NCI-H2227 (cell line): Measurements from ENCODE around the gene RPS24.
"Not testable (repeated sequence)": the region's sequence is repeated elsewhere in the genome, so short reads cannot be mapped to it uniquely, and the experiment has no call there.

ENCODE experiments used
- DNase-seq: peaks from one replicate; lab custom pipeline; 2025; ENCODE audit not compliant: unreplicated experiment; lab: John Stamatoyannopoulos, UW

The RPS24 gene

DNA sequence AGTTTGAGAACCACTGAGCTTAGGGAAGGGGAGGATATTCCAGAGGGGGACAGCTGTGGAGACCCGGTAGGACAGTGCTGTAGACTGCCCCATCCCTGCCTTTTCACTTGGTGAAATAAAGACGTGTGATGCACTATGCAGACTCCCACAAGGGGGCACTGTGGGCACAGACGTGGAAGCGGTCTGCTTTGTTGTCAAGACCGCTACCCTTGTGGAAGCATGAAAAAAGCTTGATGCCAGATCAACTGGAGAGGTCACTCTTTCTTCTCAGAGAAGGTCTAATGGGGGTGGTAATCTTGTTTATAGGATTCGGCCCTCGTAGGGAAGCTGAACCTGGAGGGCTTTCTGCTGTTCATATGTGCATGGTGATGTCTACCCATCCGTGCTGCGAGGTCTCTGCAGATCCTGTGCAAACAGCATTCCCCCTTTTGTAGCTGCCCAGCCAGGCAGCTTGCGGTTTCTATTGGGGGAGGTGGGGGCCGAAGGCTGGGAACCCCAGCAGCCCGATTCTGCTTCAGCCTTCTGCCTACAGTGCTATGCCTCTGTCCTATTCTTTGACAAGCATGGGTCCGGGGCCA, 13.7 kb downstream of the RPS24 start:
- peak; percentile 89 for DNase-seq

DNA sequence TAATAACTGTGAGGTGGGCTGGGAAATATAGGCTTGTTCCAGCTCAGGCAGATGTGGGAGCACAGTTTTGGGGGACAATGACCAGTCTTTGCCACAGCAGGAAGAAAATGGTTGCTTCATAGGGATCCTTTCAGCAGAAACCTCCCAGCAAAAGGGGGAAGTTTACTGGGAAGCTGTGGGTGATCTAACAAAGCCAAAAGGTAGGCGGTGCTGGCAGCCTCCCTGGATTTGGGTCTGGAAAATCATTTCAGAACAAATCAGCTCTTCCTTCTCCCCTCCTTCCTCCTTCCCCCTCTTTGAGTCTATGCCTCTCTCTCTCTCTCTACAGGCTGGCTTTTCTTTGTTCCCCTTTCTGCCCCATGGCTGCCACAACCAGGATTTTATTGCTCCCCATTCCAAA, 16.2 kb downstream of the RPS24 start:
- no peak for DNase-seq

DNA sequence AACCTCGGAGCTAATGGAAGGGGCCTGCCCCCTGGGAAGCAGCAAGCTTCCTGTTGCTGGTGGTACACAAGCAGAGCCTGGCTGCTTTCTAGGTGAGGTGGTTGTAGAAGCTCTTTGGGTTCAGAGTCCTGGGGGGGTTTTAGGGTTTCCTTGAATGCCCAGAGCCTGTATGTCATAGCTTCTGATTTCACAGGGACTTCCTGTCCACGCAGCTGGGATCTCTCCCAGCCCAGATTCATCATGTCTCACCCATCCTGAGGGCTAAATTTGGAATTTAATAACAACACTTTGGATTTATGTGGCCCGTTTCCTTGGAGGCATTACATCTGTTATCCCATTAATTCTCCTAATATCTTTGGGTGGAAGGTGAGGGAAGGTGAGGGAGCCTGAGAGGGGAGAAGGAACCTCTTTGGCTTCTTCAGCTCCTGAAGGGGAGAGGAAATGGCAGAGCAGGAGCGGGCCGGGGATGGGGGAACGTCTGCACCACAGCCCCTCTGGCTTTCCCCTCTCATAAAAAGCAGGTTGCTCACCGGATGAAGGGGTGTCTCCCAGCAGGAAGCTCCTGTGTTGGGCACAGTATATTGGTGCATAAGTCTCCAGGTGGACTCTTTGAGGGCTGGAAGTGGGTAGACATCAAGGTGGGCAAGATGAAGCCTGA, 19.7 kb downstream of the RPS24 start:
- DNase-seq = no peak

DNA sequence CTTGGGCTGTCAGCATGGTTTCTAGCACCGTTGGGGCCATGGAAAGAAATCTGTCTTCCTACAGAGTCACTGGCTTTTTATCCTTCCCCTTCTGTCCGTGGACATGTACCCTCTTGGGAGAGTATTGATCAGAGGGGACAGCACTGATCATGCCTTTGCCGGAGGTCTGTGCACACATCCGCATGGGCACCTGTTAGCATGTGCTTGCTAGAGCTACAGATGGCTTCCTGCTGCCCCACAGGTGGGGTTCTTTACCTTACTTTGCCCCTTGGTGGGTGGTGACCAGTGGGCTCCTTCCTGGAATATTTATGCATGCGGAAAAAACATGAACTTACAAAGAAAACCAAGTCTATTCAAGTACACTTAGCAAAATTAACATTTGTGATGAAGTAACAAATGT, 24.9 kb downstream of the RPS24 start:
- no peak for DNase-seq

DNA sequence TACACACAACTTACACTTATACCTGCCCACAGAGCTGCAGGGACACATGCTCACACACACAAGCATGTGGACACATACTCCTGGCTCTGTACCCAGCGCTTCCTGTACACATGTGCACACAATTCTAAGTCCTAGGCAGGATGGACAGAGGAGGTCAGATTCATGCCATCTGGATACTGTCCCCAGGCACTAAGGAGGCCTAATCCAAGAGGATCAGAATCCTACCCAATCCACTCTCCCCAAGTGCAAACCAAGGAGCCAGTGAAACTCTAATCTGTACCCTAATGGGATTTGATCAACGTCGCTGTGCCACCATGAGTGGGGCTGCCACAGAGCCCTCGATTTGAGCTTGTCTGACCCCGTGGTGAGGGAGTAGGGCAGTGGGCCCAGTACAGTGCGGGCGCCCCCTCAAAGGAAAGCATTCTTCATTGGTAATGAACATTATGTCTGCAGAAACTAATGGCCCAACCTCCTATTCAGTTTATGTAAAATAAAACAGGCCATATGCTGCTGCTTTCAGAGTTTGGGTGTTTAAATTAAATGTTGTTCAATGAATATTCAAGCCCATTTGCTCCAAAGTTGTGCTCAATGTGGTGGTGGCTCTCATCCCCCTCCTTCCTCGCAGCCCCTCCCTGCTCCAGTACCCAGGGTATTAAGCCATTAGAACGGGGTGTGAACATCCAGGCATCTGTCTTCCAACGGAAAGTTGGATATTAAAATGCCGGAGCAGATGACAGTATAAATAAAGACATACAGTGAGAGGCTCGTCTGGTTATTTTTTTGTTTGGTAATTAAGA, 26.4 kb downstream of the RPS24 start:
- no peak for DNase-seq

DNA sequence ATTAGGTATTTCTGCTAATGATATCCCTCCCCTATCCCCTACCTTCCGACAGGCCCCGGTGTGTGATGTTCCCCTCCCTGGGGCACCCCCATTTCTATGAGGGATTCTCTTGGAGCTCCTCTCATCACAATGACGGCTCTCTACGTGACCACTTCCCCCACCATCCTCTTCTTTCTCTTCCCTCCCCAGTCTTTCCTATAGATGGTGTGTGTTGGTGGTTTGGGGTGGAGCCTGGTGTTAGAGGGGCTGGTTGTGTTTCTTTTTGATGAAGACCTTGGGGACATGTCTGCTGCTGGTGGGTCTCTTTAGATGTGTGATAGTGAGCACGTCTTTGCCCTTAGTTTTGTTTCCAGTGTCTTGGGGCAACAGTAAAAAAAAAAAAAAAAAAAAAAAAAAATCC, 28.6 kb downstream of the RPS24 start:
- DNase-seq = no peak

DNA sequence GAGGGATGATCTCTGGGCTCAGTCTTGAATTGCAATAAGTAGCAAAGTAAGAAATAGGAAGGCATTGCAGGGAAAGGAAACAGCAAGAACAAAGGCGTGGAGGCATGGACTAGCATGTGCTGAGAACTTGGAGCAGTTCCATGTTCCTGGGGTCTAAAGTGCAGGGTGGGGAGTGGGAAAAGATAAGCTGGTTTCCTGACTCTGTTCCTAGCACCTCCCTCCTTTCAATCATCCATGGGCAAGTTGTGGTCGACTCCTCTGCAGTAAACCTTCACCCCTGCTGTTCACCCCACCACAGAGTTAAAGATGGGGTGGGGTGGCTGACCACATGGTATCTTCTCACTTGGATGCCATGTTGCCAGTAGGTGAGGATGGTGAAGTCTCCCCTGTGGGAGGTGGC, 29.6 kb downstream of the RPS24 start:
- no peak for DNase-seq

DNA sequence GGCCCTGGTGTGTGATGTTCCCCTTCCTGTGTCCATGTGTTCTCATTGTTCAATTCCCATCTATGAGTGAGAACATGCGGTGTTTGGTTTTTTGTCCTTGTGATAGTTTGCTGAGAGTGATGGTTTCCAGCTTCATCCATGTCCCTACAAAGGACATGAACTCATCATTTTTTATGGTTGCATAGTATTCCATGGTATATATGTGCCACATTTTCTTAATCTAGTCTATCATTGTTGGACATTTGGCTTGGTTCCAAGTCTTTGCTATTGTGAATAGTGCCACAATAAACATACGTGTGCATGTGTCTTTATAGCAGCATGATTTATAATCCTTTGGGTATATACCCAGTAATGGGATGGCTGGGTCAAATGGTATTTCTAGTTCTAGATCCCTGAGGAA, 31.3 kb downstream of the RPS24 start:
- DNase-seq = not testable (repeated sequence)

DNA sequence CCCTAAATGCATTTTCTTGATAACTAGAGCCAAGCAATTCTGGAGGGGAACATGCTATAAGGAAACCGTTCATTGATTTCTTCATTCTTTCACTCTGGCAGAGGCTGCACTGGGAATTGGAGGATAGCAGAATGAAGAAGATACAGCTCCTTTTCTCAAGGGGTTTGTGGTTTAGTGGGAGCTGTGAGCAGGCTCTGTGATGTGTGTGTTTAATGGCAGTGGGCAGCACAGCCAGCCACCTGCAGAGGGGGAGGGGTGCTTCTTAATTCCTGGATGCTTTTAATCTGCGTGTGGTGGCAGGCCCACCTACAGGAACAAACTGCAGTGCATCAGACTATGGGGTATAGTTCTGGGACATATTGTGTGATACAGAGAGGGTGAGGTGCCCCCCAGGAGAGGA, 31.9 kb downstream of the RPS24 start:
- DNase-seq = no peak

DNA sequence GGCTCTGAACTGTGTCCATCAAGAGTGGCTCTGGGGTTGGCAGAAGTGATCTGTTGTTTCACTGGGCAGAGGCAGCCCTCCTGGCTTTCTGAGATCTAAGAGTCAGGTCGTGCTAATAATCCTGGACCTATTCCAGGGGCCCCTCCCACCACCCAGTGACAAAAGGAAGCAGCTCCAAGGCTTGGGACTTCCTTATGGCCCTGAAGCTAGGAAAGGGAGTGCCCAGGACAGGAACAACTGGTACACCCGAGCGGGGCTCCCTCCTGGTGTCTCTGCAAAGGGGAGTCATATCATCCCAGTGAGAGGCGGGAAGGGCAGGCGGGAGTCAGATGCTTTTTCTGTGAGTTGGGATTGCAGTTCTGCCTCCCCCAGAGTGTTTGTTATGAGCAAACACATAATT, 32.3 kb downstream of the RPS24 start:
- DNase-seq = no peak

DNA sequence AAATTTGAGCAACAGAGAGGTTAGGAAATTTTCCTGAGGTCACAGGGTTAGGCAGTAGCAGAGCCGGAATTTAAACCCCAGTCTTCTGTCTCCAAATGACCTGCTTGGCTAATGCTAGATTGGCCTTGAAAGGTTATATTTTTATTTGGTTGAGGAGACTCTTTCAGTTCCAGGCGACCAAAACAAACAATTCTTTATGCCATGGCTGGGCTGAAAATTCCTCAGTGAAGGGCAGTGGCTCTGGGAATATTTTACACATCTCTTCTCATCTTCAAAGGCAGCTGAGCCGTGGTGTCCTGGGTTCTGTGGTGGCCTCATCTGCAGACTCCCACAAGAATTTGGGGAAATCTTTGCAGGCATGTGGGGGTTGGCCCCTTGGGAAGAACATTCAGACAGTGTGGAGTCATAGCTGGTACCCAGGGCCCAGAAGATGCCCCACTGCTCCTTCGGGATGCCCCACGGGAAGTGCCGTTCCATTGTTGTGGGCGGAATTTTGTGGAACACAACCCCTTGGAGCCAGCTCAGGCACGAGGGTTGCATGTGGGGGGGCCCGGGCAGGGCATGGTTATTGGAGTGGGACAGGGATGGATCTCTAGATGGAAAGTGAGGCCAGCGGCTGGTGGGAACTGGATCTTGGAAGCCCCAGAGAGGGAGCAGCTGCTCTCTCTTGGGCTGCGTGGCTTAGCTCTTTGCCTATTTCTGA, 33.2 kb downstream of the RPS24 start:
- DNase-seq = no peak

DNA sequence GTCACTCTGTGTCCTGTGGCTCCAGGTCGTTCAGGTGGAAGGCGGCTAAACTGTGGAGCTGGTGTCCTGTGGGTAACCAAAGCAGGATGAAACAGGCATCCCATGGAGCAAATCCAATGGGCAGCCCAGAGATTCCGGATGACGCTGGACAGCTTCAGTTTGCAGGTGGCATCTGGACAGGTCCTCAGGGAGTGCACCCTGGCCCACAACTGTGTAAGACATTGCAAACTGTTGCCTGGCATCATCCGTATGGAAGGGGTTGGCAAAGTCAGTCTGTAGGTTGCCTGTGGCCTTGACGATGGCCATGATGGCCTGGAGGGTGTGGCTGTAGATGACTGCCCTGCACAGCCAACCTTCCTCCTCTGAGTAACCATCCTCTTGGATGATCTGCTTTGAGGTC, 35.5 kb downstream of the RPS24 start:
- DNase-seq = no peak

DNA sequence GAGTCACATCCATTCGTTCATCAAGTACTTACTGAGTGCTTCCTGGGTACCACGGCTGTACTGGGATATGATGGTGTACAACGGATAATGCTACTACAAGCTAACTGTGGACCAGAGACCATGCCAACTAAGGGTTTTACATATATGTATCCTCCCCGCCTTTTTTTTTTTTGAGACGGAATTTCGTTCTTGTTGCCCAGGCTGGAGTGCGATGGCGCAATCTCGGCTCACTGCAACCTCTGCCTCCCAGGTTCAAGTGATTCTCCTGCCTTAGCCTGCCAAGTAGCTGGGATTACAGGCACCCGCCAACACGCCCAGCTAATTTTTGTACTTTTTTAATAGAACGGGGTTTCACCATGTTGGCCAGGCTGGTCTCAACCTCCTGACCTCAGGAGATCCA, 36.4 kb downstream of the RPS24 start:
- DNase-seq = not testable (repeated sequence)

DNA sequence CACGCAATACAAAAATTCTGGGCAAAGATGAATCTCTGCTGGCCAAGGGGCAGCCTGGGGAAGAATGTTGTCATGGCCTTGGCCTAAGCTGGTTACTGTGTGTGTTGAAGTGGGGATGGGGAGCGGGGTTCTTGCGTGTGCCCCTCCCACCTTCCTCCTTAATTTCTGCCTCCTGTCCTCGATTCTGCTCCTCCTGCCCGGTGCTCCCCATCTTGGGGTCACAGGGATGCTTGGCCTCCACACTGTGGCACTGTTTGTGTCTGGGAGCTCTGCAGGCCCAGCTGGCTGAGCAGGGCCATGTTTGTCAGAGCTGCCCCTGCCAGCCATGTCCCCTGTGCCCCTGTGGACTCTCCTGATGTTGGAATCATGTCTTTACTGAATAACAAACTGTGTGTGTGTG, 37.1 kb downstream of the RPS24 start:
- DNase-seq = no peak

DNA sequence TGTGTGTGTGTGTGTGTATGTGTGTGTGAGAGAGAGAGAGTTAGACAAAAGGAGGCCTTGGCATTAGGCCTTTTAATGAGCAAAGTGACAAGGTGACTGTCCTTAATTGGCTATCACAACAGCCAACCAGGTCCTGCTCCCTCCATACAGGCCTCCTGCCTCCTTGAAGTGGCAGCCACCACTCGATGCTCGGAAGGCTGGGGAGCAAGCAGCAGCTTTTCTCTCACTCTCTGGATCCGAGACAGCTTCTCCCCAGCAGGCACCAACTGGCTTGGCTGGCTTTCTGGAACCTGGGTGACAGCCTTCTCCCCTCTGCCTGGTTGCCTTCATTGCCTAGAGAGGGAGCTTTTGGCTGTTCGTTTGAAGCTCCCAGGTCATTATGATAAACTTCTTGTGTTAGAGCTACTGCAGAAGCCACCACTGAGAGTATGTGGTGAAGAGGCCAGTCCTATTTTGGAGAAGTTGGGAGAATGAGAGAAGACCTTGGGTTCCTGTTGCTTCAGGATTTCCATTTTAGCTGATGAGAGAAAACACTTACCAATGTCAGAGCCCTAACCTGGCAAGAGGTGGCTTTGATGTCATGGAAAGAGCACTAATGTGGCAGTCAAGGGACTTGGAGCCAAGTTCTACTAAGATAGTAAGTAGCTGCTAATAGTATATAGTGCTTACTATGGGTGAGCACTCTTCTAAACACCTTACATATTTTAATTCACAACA, 37.6 kb downstream of the RPS24 start:
- no peak for DNase-seq

DNA sequence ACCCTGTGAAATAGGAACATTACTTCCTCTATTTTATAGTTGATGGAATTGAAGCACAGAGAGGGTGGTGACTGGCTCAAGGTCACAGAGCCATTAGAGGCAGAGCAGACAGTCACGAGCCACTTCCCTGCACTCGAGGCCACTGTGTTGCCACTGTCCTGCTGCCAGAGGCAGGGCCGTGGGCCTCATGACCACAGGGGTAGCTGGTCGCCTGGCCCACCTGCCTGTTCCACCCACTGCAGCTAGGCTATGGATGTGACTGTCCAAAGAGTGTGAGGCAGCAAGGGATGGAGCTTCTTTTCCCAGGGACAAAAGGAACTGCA, 38.2 kb downstream of the RPS24 start:
- DNase-seq = no peak

DNA sequence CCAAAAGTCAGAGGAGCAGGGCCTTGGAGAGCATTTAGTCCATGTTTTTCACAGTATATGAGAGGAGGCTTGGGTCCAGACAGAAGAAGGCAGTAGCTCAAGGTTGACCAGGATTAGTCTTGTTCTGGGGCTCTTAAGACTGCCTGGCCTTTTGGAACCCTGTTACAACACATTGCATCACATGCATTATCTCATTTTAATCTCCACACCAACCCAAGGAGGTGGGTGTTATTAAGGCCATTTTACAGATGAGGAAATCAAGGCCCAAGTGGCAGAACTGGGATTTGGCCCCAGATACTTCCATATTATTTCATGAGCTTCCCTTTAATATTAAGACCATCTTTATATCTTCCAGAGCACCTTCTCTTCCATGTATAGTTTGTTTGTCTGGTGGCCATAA, 38.8 kb downstream of the RPS24 start:
- no peak for DNase-seq

DNA sequence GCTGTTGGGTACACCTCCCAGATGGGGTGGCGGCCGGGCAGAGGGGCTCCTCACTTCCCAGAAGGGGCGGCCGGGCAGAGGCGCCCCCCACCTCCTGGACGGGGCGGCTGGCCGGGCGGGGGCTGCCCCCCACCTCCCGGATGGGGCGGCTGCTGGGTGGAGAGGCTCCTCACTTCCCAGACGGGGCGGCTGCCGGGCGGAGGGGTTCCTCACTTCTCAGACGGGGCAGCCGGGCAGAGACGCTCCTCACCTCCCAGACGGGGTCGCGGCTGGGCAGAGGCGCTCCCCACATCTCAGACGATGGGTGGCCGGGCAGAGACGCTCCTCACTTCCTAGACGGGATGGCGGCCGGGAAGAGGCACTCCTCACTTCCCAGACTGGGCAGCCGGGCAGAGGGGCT, 42.1 kb downstream of the RPS24 start:
- DNase-seq = not testable (repeated sequence)

DNA sequence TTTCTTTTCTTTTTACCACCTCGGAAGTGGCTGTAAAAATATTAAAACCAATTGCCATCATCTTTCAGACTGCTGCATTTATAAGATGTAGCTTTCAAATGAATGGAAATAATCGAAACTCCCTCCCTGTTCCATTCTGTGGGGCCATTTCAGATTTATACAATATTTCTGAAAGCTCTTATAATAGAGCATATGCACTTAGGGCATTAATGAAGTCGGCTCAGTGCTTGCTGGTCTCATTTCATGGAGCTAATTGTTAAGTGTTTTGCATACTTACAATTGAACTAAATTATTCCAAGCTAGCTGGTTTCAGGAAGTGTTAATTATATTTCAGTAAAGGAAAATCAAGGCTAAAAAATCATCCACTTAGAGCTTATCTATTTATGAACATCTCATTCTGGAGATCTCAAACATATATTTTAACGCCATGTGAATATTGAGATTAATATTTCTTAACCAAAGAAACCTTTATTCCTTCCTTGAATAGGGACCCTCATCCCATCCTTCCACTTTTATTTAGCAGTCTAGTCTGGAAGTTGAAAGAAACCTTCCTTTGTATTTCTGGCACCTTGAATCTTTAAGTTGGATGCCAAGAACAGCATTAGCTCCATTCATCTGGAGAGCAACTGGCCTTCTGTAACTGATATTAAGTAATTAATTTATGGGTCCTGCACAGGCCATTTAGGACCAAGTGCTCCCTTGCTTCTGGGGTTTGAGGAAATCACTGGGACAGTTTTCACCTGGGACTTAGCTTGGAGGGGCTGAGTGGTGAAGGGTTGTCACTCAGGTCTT, 45.1 kb downstream of the RPS24 start:
- no peak for DNase-seq

DNA sequence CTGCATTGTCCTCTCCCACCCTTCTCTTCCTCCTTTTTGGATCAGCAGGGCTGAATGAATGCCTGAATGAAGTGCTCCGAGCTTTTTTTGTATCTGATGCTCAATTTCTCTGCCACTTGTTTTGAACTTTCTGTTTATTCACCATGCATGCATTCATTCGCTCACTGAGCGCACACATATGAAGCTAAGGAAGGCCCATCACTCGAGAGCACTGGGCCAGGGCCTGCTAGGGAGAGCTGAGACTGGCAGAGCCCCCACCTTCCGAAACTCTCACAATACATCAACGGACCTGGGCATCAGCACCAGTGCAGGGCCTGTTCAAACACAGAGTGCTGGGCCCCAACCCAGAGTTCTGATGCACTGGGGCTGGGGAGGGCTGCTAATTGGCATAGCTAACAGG, 45.7 kb downstream of the RPS24 start:
- no peak for DNase-seq

DNA sequence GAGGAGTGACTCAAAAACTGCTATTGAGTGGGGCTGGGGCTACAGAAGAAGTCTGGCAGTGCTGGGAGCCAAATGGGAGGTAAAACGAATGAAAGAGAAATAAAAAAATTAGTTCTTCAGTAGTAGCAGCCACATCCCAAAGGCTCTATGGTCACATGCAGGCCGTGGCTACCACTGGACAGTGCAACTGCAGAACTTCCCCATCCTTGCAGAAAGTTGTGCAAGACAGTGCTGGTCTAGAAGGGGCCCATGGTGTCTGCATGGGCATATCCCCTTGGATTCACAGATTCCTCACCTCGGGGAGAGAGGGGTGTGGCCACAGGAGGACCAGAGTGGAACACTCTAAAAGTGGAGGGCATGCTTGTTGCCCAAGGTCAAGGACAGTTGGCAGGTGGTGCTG, 47.6 kb downstream of the RPS24 start:
- DNase-seq = no peak
